Left colon (tissue), 2 donors: ENCODE measurements around the gene FRMPD4. TPM values are rescaled to one million over a fixed set of nuclear protein-coding genes. Genes with fewer than 3 reads are reported as not detected.
A peak's percentile ranks its signal among the peaks of the same experiment; 100 is the strongest.

Experiments used
- ATAC-seq: fragments of 200-7000 bp; cut with Tn5 transposase; one replicate; pipeline ENCODE4 v1.9.1; 2020; ENCODE audit warnings: mild to moderate bottlenecking, moderate library complexity
- DNase-seq, 2 donors: peaks; one replicate each; pipeline ENCODE4 v3.0.0-alpha.2; 2020
- intact Hi-C, 2 donors: fragments of 100-400 bp; cut with DNase I in 1 of 2; cut with micrococcal nuclease in 1 of 2; formaldehyde crosslinking; loops; one replicate each; pipeline versions ENCODE4 v1.11.2 to v1.14.0; 2022; cut with DNase I, micrococcal nuclease
- total RNA-seq, 2 donors: library from RNA; stranded (reverse); fragmentation: NEBNext Ultra II Directional; extraction: Animal tissue kit (Norgen Biotek cat#: 25700); gene quantifications; one replicate each; pipeline ENCODE4 v1.2.1, GENCODE V29; 2021
- donor health status: DM: no; HTN: no; CAD: no.
- donor health status: DM: yes; HTN: yes; CAD: no.

Gene FRMPD4
- total RNA-seq, 2 donors from 2014 or later = 0.03 to 0.59 TPM

DNA sequence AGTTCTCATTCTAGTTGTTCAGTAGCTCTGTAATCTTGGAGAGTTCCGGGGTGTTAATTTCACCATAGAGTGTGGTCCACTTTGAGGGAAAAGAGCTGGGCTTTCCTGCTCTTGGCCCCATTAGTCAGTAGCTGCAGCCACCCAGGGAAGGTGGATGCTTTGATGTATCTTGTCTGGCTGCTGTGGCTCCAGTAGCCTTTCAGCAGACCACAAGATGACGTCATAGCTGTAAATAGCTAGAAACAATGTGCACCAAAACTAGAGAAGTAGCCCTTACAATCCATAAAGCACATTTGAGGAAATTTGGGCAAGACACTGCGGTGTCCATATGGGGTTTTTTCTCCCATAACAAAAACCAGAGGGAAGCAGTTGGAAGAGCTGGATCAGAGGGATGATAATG, 620.0 kb downstream of the FRMPD4 start:
- intact Hi-C loops = no loop called here
- no peak for DNase-seq
- no peak for ATAC-seq

DNA sequence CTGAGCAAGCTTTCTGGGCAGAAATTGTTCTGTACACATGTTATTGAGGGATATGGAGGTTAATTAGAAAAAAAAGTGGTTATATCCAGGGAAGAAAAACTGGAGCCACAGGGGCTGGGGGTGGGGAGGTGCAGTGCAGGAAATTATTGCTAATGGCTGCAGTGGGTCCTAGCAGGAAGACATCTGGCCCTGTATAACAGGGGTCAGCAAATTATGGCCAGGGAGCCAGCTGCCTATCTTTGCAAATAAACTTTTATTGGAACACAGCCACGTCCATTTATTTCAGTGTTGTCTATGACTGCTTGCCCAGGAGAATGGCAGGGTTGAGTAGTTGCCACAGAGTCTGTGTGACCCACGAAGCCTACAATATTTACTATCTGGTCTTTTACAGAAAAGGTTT, 629.6 kb downstream of the FRMPD4 start:
- DNase-seq = no peak
- peak; percentile 18 for ATAC-seq
- intact Hi-C loops = no loop called here

DNA sequence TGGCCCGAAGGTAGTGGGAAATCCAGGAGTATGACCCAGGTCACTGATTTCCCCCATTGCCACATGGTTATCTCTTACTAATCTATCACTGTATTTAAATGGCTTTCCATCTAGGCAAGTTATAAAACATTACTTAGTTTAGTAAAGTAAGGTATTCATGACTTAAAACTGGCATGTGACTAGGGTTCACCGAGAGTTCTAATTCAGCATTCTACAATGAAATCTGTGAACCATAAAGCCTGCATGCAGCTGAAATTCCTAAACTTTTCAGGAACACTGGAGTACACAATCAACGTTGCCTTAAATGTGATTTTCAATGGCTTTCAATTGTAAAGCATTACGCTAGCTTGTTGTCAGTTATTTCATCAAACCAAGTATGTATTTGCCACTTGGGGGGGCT, 630.2 kb downstream of the FRMPD4 start:
- no peak for ATAC-seq
- no peak for DNase-seq
- intact Hi-C loops = no loop called here

DNA sequence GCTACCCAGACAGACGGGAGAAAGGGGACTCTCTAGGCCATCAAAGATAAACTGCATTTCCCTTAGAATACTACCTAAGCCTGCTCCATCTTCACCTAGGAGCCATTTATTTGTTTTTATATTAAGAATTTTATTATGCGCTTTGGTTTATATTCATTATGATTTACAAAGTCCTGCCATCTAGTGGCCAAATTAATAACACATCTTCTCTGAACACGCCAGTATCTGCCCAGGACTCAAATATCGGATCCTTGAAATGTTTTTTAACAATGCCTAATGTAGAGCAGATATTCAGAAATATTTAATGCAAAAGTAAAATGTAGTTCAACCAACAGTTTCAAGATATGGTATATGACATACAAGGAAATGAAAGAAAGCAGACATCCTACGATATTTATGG, 632.2 kb downstream of the FRMPD4 start:
- intact Hi-C loops = no loop called here
- ATAC-seq = peak; percentile 58
- DNase-seq = no peak

DNA sequence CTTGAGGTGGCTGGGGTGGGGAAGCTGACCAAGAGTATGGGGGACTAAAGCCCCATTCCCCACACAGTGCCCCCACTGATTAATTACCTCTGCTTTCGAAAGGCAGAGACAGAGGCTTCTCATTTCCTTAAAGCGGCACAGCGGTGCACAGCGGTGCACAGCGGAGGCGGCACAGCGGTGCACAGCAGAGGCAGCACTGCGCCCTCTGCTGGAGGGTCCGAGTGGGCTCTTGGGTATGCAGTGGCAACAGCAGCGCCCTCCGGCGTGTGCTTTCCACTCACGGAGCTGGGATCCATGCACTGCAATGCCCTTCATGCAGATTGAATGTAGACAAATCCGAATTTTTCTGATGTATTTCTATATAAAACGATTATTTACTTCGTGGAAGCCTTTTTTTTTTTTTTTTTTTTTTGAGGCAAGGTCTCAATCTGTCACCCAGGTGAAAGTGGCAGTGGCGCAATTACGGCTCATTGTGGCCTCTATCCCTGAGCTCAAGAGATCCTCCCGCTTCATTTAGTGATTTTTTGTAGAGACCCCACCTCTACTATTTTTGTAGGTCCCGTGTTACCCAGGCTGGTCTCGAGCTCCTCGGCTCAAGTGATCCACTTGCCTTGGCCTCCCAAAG, 633.3 kb downstream of the FRMPD4 start:
- peak; percentile 90 for ATAC-seq
- DNase-seq = peak; percentile 42 to 73
- intact Hi-C loops = no loop called here
